ENCODE results near the gene STK40. TPM values are rescaled to one million over a fixed set of nuclear protein-coding genes. Genes with fewer than 3 reads are reported as not detected.

Gene STK40
- polyA plus RNA-seq, 3 donors = 40.2 to 65.9 (median 55.8) TPM

GRCh38 chr1:36372617-36373016 lies 13.1 kb downstream of the STK40 start:
- Mint-ChIP-seq H3K27me3 (ENCODE audit: low read depth in 3 of 3) (no peaks in the 10 kb centered on the region), H3K4me1 (peaks cover 72% of the 10 kb centered on the region), H3K4me3 (no peak overlapping the region), H3K36me3 (peaks cover 30 to 42% of the 10 kb centered on the region in 2 donors), H3K27ac (peak overlapping the region; percentile 98 to 100 (median 99)), H3K9me3 (no peaks in the 10 kb centered on the region)
- Histone ChIP-seq H3K9ac (ENCODE audit: insufficient read depth, low read length, poor library complexity, severe bottlenecking) (peak overlapping the region; percentile 95), H3K4me2 (replicated peaks; ENCODE audit: extremely low read depth, low read length, poor library complexity, severe bottlenecking) (peak overlapping the region; percentile 75), H3K27me3 (ENCODE audit: control insufficient read depth in 2 of 2, insufficient read depth in 2 of 2, low read length in 2 of 2) (no peaks in the 10 kb centered on the region), H4K20me1 (ENCODE audit: insufficient read depth, low read length) (peaks cover 3% of the 10 kb centered on the region), H3K4me3 (replicated peaks in 1 of 3; ENCODE audit: low read depth in 2 of 3, low read length in 3 of 3) (peak overlapping the region in 1 of 3 experiments; percentile 68), H3K27ac (ENCODE audit: low read depth in 1 of 2, low read length in 2 of 2) (peak overlapping the region; percentile 98 to 100), H3K4me1 (ENCODE audit: control insufficient read depth in 1 of 2, insufficient read depth in 2 of 2, low read length in 2 of 2) (peaks cover 77 to 83% of the 10 kb centered on the region in 2 donors), H3K79me2 (ENCODE audit: insufficient read depth, low read length) (peaks cover 76% of the 10 kb centered on the region), H3K36me3 (replicated peaks in 1 of 2; ENCODE audit: control insufficient read depth in 1 of 2, insufficient read depth in 2 of 2, low read length in 2 of 2) (peaks cover 0 to 17% of the 10 kb centered on the region in 2 donors), H3K9me3 (replicated peaks in 1 of 2; ENCODE audit: control insufficient read depth in 1 of 2, insufficient read depth in 1 of 2, low read length in 2 of 2) (no peaks in the 10 kb centered on the region), H2AFZ (ENCODE audit: insufficient read depth, low read depth, low read length, poor library complexity, severe bottlenecking) (no peak overlapping the region)
- 100% methylated on average over 1 of the region's 3 CpGs for WGBS (ENCODE audit: insufficient coverage)
- peak in 1 of 3 donors; percentile 30 for DNase-seq
- TF ChIP-seq CTCF (IDR thresholded peaks at IDR 0.05) = no peak
- intact Hi-C loops (cut with micrococcal nuclease) = no loop called here

GRCh38 chr1:36369061-36369861 lies 16.5 kb downstream of the STK40 start:
- H3K79me2 ChIP-seq (ENCODE audit: insufficient read depth, low read length) = peaks cover 60% of the 10 kb centered on the region
- Mint-ChIP-seq H3K27me3 (ENCODE audit: low read depth in 3 of 3) (no peaks in the 10 kb centered on the region), H3K27ac (peak overlapping the region; percentile 69 to 100 (median 98)), H3K4me1 (peaks cover 76% of the 10 kb centered on the region), H3K36me3 (peaks cover 32 to 35% of the 10 kb centered on the region in 2 donors), H3K4me3 (no peak overlapping the region), H3K9me3 (peaks cover 0 to 1% (median 0%) of the 10 kb centered on the region in 7 donors)
- no peak overlapping the region for H3K4me2 ChIP-seq (replicated peaks; ENCODE audit: extremely low read depth, low read length, poor library complexity, severe bottlenecking)
- H2AFZ ChIP-seq (ENCODE audit: insufficient read depth, low read depth, low read length, poor library complexity, severe bottlenecking) = no peak overlapping the region
- WGBS (ENCODE audit: insufficient coverage) = 50% methylated on average over 3 of the region's 7 CpGs
- peak; percentile 70 to 71 (median 71) for DNase-seq
- H4K20me1 ChIP-seq (ENCODE audit: insufficient read depth, low read length) = peaks cover 28% of the 10 kb centered on the region
- intact Hi-C loops (cut with micrococcal nuclease) = loop anchor here in 1 of 2 donors (2.0 kb wide), 1 partner anchor 18 kb away; no protein-coding TSS in a partner anchor
- H3K36me3 ChIP-seq (replicated peaks in 1 of 2; ENCODE audit: control insufficient read depth in 1 of 2, insufficient read depth in 2 of 2, low read length in 2 of 2) = peaks cover 0 to 23% of the 10 kb centered on the region in 2 donors
- peak overlapping the region; percentile 18 to 44 for H3K27ac ChIP-seq (ENCODE audit: low read depth in 1 of 2, low read length in 2 of 2)
- H3K4me1 ChIP-seq (ENCODE audit: control insufficient read depth in 1 of 2, insufficient read depth in 2 of 2, low read length in 2 of 2) = peaks cover 79 to 83% of the 10 kb centered on the region in 2 donors
- TF ChIP-seq CTCF (IDR thresholded peaks at IDR 0.05) = peak; percentile 94
- no peak overlapping the region for H3K9ac ChIP-seq (ENCODE audit: insufficient read depth, low read length, poor library complexity, severe bottlenecking)
- H3K9me3 ChIP-seq (replicated peaks in 1 of 2; ENCODE audit: control insufficient read depth in 1 of 2, insufficient read depth in 1 of 2, low read length in 2 of 2) = no peaks in the 10 kb centered on the region
- H3K27me3 ChIP-seq (ENCODE audit: control insufficient read depth in 2 of 2, insufficient read depth in 2 of 2, low read length in 2 of 2) = no peaks in the 10 kb centered on the region
- H3K4me3 ChIP-seq (replicated peaks in 1 of 3; ENCODE audit: low read depth in 2 of 3, low read length in 3 of 3) = no peak overlapping the region

All from CD14-positive monocyte (primary cell).